Nucleus accumbens (tissue), 56 donors: Measurements from ENCODE around the gene FAM13A.
"Not testable (repeated sequence)": the region's sequence is repeated elsewhere in the genome, so short reads cannot be mapped to it uniquely, and the experiment has no call there.

Source experiments
- DNase-seq, 56 donors: peaks; one replicate each; lab custom pipeline; 2025; lab: John Stamatoyannopoulos, UW

The FAM13A gene

GRCh38 chr4:88858752-88859151, 198.2 kb downstream of the FAM13A start:
- DNase-seq: no peak

GRCh38 chr4:88857588-88857987, 199.4 kb downstream of the FAM13A start:
- DNase-seq: no peak

- DNase-seq: no peak
Observed at GRCh38 chr4:88854481-88854880, 202.5 kb downstream of the FAM13A start.

DNA sequence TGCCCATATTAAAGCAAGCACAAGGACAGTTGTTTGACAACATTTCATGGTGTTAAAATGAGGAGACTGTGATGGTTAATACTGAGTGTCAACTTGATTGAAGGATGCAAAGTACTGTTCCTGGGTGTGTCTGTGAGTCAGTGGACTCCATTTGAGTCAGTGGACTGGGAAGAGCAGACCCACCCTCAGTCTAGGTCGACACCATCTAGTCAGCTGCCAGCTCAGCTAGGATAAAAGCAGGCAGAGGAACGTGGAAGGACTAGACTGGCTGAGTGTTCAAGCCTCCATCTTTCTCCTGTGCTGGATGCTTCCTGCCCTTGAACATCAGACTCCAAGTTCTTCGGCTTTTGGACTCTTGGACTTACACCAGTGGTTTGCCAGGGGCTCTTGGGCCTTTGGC, 203.4 kb downstream of the FAM13A start:
- not testable (repeated sequence) for DNase-seq

- no peak for DNase-seq
Observed at GRCh38 chr4:88846206-88846790, 210.7 kb downstream of the FAM13A start.

DNA sequence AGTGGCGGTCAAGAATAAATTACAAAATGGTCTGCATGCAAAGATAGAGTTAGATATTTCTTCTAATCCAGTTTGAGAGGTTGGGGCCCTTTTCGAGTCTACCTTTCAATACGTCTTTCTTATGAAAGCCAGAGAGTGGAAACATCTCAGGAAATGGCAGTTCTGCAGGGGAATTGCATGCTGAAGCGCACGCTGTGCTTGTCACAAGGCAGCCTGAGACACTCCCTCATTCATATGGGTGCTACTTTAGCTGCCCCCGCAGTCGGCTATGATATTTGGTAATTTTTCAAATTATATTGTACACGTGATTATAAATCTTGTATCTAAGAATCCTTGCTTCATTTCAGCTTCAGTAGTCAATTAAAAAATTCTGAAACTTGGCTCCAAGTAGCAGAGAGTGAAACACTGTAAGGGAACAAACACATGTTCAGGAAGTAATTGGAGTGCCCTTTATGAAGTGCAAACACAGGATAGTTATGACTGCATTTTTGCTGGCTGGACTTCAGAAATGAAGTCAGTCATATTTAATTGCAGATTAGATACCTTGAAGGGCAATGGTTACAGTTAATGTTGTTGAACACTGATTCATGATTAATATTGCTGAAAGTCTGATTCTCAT, 213.8 kb downstream of the FAM13A start:
- DNase-seq: no peak

GRCh38 chr4:88841635-88842034, 215.3 kb downstream of the FAM13A start:
- DNase-seq: no peak

GRCh38 chr4:88836216-88836615, 220.8 kb downstream of the FAM13A start:
- no peak for DNase-seq

- DNase-seq: no peak
Observed at GRCh38 chr4:88831031-88831430, 226.0 kb downstream of the FAM13A start.

DNA sequence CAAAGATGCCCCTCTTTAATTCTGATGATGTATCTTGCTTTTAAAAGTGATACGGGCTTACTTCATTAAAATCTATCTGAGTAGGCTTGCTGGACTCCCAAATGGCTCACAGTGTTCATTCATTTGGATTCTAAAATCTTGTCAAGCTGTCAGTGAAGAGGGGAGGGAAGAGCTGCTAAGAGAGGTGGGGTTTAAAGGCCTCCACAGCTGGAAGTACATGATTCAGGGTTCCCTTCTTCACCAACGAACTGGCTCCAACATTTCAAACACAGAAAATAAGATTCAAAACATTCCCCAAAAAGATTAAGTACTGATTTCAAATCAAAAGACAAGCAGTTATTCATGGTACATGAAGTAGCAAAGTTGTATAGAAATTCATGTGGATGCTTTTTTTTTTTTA, 226.4 kb downstream of the FAM13A start:
- no peak for DNase-seq

DNA sequence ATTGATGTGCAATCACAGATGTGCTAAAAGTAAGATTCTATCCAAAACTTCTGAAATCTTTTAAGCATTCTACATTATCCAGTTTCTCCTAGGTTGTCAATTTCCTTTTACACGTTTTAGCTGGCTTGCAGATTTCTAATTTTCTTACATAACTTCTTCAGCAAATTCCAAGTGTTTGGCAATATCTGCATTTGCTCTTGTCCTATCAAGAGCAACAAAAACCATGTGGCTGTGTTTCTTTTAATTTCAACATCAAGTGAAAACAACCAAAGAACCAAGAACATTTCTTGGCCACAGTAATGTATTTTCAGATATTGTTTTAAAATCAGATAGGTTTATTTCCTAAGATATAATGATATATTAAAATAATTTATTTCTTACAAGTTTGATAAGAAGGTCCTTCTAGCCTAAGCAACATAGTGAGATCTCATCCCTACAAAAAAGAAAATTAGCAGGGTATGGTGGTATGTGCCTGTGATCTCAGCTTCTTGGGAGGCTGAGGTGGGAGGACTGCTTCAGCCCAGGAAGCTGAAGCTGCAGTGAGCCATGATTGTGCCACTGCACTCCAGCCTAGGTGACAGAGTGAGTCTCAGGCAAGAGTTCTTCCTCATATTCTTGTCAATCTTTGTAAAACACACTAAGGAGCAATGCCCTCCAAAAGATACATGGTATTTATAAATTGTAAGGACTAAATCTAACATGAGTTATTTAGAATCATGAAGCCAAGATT, 228.0 kb downstream of the FAM13A start:
- no peak for DNase-seq

DNA sequence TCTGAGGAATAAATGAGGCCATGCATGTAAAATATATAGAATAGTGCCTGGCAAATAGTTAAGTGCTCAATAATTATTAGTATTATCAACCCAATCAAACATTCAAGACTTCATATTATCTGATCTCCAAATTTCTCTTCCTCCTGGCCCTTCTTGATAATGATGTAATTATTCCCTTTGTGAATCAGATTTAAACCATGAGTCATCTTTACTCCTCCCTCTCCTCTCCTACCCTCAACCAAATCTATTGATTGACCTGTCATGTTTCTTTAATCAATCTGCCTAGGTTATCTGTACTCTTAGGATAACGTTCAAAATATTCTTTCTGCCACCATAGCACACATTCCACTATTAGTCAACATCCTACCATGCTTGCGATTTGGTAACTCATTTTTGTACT, 229.5 kb downstream of the FAM13A start:
- no peak for DNase-seq

DNA sequence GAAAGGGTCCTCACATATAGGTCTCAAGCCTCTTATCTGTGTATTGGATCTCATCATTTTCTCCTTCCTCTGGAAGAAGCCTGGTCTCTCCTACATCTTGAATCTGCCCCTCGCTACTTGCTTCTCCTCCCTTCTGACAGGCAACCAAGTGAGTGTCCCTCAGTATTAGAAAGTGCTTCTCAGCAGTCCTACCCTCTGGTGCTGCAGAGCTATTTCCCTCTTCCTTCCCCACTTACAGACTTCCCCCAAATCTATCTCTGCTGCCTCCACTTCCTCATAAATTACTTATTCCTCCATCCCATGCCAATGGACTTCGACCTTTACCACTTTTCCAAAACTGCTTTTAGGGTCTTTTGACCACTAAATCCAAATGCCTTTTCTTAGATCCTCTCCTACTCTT, 230.2 kb downstream of the FAM13A start:
- no peak for DNase-seq

GRCh38 chr4:88825931-88826330, 231.1 kb downstream of the FAM13A start:
- DNase-seq: no peak

DNA sequence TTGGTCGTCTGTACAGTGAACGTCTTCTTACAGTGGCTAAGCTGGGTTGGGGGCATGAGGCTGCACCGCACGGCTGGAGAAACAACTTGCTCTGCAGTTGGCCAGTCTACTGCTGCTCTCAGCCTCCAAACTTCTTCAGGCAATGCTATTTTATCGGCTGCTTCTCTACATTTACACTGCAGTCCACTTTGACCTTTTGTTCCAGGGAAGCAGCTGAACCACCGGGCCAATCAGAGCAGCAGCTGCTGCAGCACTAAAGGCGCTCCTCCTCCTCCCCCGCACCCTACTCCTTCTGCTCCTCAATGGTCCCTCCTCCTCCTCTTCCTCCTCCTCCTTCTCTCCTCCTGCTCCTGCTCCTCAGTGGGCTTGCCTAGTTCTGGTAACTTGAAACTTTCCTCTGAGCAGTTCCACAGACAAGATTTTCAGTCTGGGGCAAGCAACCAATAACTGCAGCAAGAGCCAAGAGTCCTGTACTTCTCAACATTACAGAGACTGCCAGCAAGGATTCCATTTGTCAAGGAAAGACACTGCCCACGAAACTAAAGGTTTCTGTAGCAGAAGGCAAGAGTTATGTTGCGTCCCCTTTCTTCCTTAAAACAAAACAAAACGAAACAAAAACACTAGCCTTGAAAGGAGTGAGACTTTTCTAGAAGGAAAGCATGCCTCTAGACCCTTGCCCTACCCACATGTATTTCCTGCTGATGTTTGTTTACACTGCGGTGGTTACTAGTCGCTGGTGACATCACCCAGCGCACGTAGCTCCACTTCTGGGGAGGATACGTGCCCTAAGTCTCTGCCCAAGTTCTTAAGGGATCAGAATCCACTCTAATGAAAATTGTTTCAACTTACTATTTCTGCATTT, 233.7 kb downstream of the FAM13A start:
- peak in 55 of 56 donors; percentile 9 to 87 (median 68) for DNase-seq

- DNase-seq: no peak
Observed at GRCh38 chr4:88822034-88822789, 234.8 kb downstream of the FAM13A start.

GRCh38 chr4:88821522-88821921, 235.5 kb downstream of the FAM13A start:
- no peak for DNase-seq

DNA sequence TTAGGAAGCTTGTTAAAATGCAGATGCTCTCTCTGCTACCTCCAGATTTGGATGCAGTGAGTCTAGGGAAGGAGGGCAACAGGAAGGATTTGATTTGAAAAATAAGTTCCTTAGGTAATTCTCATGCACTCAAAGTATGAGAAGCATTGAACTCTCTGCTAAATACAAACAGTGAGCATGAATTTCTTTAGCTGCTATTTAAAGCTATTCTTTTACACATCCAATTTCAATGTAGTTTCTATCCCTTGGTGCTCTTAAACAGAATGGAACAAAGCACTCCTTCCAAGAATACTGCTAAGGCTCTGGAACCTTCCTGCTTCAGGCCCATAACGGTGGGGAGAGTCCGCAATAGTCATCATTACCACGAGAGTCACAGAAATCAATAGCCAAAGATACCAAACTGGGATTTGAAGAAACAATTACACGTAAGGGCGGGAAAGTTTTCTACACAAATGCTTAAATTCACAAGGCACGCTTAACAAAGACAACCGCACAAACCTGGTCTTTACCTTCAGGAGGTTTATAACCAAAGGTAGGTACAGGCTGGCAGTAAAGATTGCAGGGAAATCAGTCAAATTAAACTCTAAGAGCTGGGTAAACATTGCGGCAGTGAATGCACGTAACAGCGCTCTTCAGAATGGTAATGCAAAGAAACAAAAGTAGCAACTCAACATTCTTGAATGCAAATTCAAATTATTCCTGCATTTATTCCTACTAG, 236.1 kb downstream of the FAM13A start:
- peak in 1 of 56 donors; percentile 8 for DNase-seq

- no peak for DNase-seq
Observed at GRCh38 chr4:88819818-88820697, 236.9 kb downstream of the FAM13A start.
